ENCODE measurements around the gene TRAF1.

GRCh38 chr9:120893611-120894307 is 32.8 kb downstream of the TRAF1 start:
- TF ChIP-seq CTCF (IDR thresholded peaks at IDR 0.05) (no peak), POLR2A (IDR thresholded peaks at IDR 0.05) (no peak)

Data from Peyer's patch (tissue), 4 donors.